Liver (tissue), 10 donors: ENCODE results near the gene ZNF616. TPM values are rescaled to one million over a fixed set of nuclear protein-coding genes. Genes with fewer than 3 reads are reported as not detected.

Source experiments
- DNase-seq: peaks from one replicate; pipeline ENCODE4 v3.0.0-alpha.2; 2017; ENCODE audit warnings: low spot score
- H3K27ac ChIP-seq, 2 donors: one replicate each; pipeline ENCODE4 v1.7.0; 2013; ENCODE audit warnings: inconsistent platforms in 2 of 2, low read length in 2 of 2, control low read depth in 1 of 2, low read depth in 1 of 2, mild to moderate bottlenecking in 1 of 2
- H3K27me3 ChIP-seq, 4 donors: one replicate each; pipeline versions ENCODE4 v1.6.1 to v1.7.0; 2013; ENCODE audit warnings: low read length in 3 of 4, inconsistent platforms in 1 of 4, mild to moderate bottlenecking in 1 of 4, moderate library complexity in 1 of 4; ENCODE audit not compliant: control insufficient read depth in 4 of 4, insufficient read depth in 4 of 4
- H3K36me3 ChIP-seq, 4 donors: one replicate each; pipeline versions ENCODE4 v1.6.1 to v1.7.0; 2013; ENCODE audit warnings: low read length in 3 of 4, mild to moderate bottlenecking in 3 of 4, low read depth in 1 of 4, moderate library complexity in 1 of 4; ENCODE audit not compliant: control insufficient read depth in 4 of 4, insufficient read depth in 3 of 4
- H3K4me1 ChIP-seq, 4 donors: one replicate each; pipeline versions ENCODE4 v1.6.1 to v1.7.0; 2013; ENCODE audit warnings: low read length in 3 of 4, mild to moderate bottlenecking in 3 of 4, moderate library complexity in 1 of 4; ENCODE audit not compliant: control insufficient read depth in 4 of 4, insufficient read depth in 4 of 4
- H3K4me3 ChIP-seq, 3 donors: one replicate each; pipeline versions ENCODE4 v1.6.1 to v1.7.0; 2013; ENCODE audit warnings: low read length in 3 of 3, control low read depth in 1 of 3, low read depth in 1 of 3, mild to moderate bottlenecking in 1 of 3
- H3K9ac ChIP-seq, 2 donors: one replicate each; pipeline ENCODE4 v1.7.0; 2013; ENCODE audit warnings: low read length in 2 of 2, mild to moderate bottlenecking in 2 of 2, moderate library complexity in 2 of 2, control low read depth in 1 of 2, low read depth in 1 of 2
- H3K9me3 ChIP-seq, 4 donors: one replicate each; pipeline versions ENCODE4 v1.6.1 to v1.7.0; 2013; ENCODE audit warnings: low read length in 3 of 4; ENCODE audit not compliant: control insufficient read depth in 4 of 4
- FOXA1 ChIP-seq: IDR thresholded peaks from 2 replicates; pipeline ENCODE4 v1.6.1; 2016; ENCODE audit warnings: antibody characterized with exemption
- FOXA2 ChIP-seq: IDR thresholded peaks from 2 replicates; pipeline ENCODE4 v1.6.1; 2016; ENCODE audit warnings: antibody characterized with exemption
- GABPA ChIP-seq, 2 donors: IDR thresholded peaks in 1 of 2; conservative IDR thresholded peaks in 1 of 2; 2 replicates each; pipeline ENCODE4 v1.6.1; 2016; ENCODE audit warnings: antibody characterized with exemption in 2 of 2, mild to moderate bottlenecking in 1 of 2, moderate library complexity in 1 of 2
- HNF4G ChIP-seq: IDR thresholded peaks from 2 replicates; pipeline ENCODE4 v1.6.1; 2016; ENCODE audit warnings: antibody characterized with exemption
- JUND ChIP-seq, 2 donors: IDR thresholded peaks; 2 replicates each; pipeline ENCODE4 v1.6.1; 2016; ENCODE audit warnings: antibody characterized with exemption in 2 of 2
- RXRA ChIP-seq, 2 donors: IDR thresholded peaks; 2 replicates each; pipeline ENCODE4 v1.6.1; 2017 to 2018; ENCODE audit warnings: antibody characterized with exemption in 2 of 2, mild to moderate bottlenecking in 1 of 2
- YY1 ChIP-seq: IDR thresholded peaks from 2 replicates; pipeline ENCODE4 v1.6.1; 2016; ENCODE audit warnings: antibody characterized with exemption, mild to moderate bottlenecking
- WGBS: extraction: QIAGEN DNeasy Blood & Tissue Kit; methylation state at CpG from one replicate; pipeline ENCODE4 v1.1.7; 2013; 5-methylcytosine and 5-hydroxymethylcytosine counted together
- polyA plus RNA-seq, 2 donors: library from polyadenylated mRNA; stranded (reverse) in 1 of 2; unstranded in 1 of 2; fragments of 200-250 nt in 1 of 2; fragments of >200 nt in 1 of 2; fragmentation: Nextera tagmentation in 1 of 2; extraction: Ambion mirVana in 1 of 2; gene quantifications; one replicate each; pipeline versions ENCODE4 v1.2.1 to v1.2.3, GENCODE V29; 2013 to 2015
- small RNA-seq: library from RNA; depleted of rRNA; stranded (forward); fragments of <200 nt; gene quantifications from one replicate; pipeline ENCODE3, GENCODE V24; 2014
- total RNA-seq, 2 donors: library from RNA; depleted of rRNA; stranded (reverse); fragments of >200 nt; gene quantifications; one replicate each; pipeline ENCODE4 v1.2.3, GENCODE V29; 2014
- donor health status: healthy.
- donor health status: healthy.
- donor health status: healthy.
- donor health status: healthy.
- donor health status: healthy.

ZNF616 gene
- total and polyA plus RNA-seq, 4 donors, result 1.5 to 4.1 (median 3.5) TPM

DNA sequence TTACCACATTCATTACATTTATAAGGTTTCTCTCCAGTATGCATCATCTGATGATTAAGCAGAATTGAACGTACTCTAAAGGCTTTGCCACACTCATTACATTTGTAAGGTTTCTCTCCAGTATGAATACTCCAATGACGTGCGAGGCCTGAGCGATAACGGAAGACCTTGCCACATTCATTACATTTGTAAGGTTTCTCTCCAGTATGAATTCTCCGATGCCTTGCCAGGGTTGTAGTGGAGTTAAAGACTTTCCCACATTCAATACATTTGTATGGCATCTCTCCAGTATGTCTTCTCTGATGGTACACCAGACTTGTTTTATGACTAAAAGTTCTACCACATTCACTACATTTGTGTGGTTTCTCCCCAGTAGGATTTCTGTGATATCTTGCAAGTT is 74.3 kb downstream of the ZNF616 start:
- no peak overlapping the region for H3K9ac ChIP-seq
- H3K36me3 ChIP-seq, result peaks cover 12 to 57% (median 47%) of the 10 kb centered on the region in 4 donors
- H3K27me3 ChIP-seq, result no peaks in the 10 kb centered on the region

More for the DNA sequence above, 74.3 kb downstream of the ZNF616 start:
- no peak overlapping the region for H3K27ac ChIP-seq
- peaks cover 67 to 90% (median 75%) of the 10 kb centered on the region in 4 donors for H3K9me3 ChIP-seq
- DNase-seq, result no peak
- WGBS, result 99% methylated on average over 6 of the region's 6 CpGs
- peak overlapping the region in 2 of 3 donors; percentile 46 to 81 for H3K4me3 ChIP-seq
- no peak for TF ChIP-seq YY1
- TF ChIP-seq HNF4G, result no peak
- TF ChIP-seq RXRA (IDR thresholded peaks at IDR 0.05), result no peak
- no peak for TF ChIP-seq JUND (IDR thresholded peaks at IDR 0.05)
- no peak for TF ChIP-seq FOXA2
- no peak for TF ChIP-seq GABPA (IDR thresholded peaks at IDR 0.05 in 1 of 2, conservative IDR thresholded peaks at IDR 0.05 in 1 of 2)
- TF ChIP-seq FOXA1, result no peak
- no peaks in the 10 kb centered on the region for H3K4me1 ChIP-seq

Small RNA genes within 50 kb of the gene (small RNA-seq; reads per million reads assigned to genes)
- not detected for gene RPL37P23

Other genes starting within 250 kb of the ZNF616 start
- 1 to 10 TPM; 4.2 to 5.0 TPM for gene ZNF649, start 234.9 kb downstream of the ZNF616 start, total RNA-seq
- gene ZNF649, start 234.9 kb downstream of the ZNF616 start, polyA plus RNA-seq, result 1 to 10 TPM in 1 of 2 donors, under 1 TPM in 1; 0.83 to 1.9 TPM
- gene ZNF613, start 212.5 kb downstream of the ZNF616 start, total RNA-seq, result 1 to 10 TPM; 2.6 to 2.8 TPM
- 1 to 10 TPM; 1.1 to 1.3 TPM for gene ZNF613, start 212.5 kb downstream of the ZNF616 start, polyA plus RNA-seq
- 1 to 10 TPM; 3.7 to 4.9 TPM for gene ZNF350, start 153.1 kb downstream of the ZNF616 start, total RNA-seq
- gene ZNF350, start 153.1 kb downstream of the ZNF616 start, polyA plus RNA-seq, result 1 to 10 TPM; 2.1 to 3.6 TPM
- gene ZNF615, start 131.7 kb downstream of the ZNF616 start, total RNA-seq, result 1 to 10 TPM; 3.6 to 6.2 TPM
- 1 to 10 TPM; 1.7 to 2.1 TPM for gene ZNF615, start 131.7 kb downstream of the ZNF616 start, polyA plus RNA-seq
- gene ZNF614, start 111.6 kb downstream of the ZNF616 start, total RNA-seq, result 1 to 10 TPM; 2.2 to 4.7 TPM
- 1 to 10 TPM; 1.1 TPM for gene ZNF614, start 111.6 kb downstream of the ZNF616 start, polyA plus RNA-seq
- 1 to 10 TPM; 2.8 to 4.8 TPM for gene ZNF432, start 91.1 kb downstream of the ZNF616 start, total RNA-seq
- gene ZNF432, start 91.1 kb downstream of the ZNF616 start, polyA plus RNA-seq, result under 1 TPM; 0.83 to 0.99 TPM
- gene ZNF841, start 44.2 kb downstream of the ZNF616 start, total RNA-seq, result 10 to 100 TPM in 1 of 2 donors, 1 to 10 TPM in 1; 5.9 to 11.1 TPM
- gene ZNF841, start 44.2 kb downstream of the ZNF616 start, polyA plus RNA-seq, result 1 to 10 TPM in 1 of 2 donors, under 1 TPM in 1; 0.86 to 2.5 TPM
- 1 to 10 TPM; 1.9 to 3.1 TPM for gene ZNF836, start 31.7 kb upstream of the ZNF616 start, total RNA-seq
- 1 to 10 TPM in 1 of 2 donors, under 1 TPM in 1; 0.85 to 1.7 TPM for gene ZNF836, start 31.7 kb upstream of the ZNF616 start, polyA plus RNA-seq
- 10 to 100 TPM; 33.6 to 58.1 TPM for gene PPP2R1A, start 50.1 kb upstream of the ZNF616 start, total RNA-seq
- 10 to 100 TPM; 61.6 TPM for gene PPP2R1A, start 50.1 kb upstream of the ZNF616 start, polyA plus RNA-seq
- gene ZNF766, start 129.6 kb upstream of the ZNF616 start, total RNA-seq, result 1 to 10 TPM; 4.0 to 4.9 TPM
- 1 to 10 TPM; 1.6 to 3.5 TPM for gene ZNF766, start 129.6 kb upstream of the ZNF616 start, polyA plus RNA-seq
- 1 to 10 TPM; 3.4 to 3.5 TPM for gene ZNF480, start 157.2 kb upstream of the ZNF616 start, total RNA-seq
- 1 to 10 TPM; 1.8 to 7.3 TPM for gene ZNF480, start 157.2 kb upstream of the ZNF616 start, polyA plus RNA-seq
- gene ZNF610, start 196.3 kb upstream of the ZNF616 start, total RNA-seq, result under 1 TPM; 0.08 to 0.89 TPM
- gene ZNF610, start 196.3 kb upstream of the ZNF616 start, polyA plus RNA-seq, result under 1 TPM; 0.21 to 0.25 TPM
- 1 to 10 TPM; 2.2 to 3.3 TPM for gene ZNF880, start 230.0 kb upstream of the ZNF616 start, total RNA-seq
- 1 to 10 TPM; 2.1 to 2.6 TPM for gene ZNF880, start 230.0 kb upstream of the ZNF616 start, polyA plus RNA-seq